ENCODE measurements around the gene COL4A1. TPM values are rescaled to one million over a fixed set of nuclear protein-coding genes. Genes with fewer than 3 reads are reported as not detected.

COL4A1 gene
- total RNA-seq, 2 experiments from 2014 or later, result 0.06 to 0.12 TPM

- DNase-seq, result no peak
- no peaks in the 10 kb centered on the region for H3K4me1 Mint-ChIP-seq
- no peaks in the 10 kb centered on the region for H3K36me3 Mint-ChIP-seq (ENCODE audit: low read depth)
- CTCF ChIA-PET, result interaction anchor here (0.6 kb wide), 1 partner anchor 1728 kb away, joined by 3 read pairs; no protein-coding TSS in a partner anchor
- H3K4me3 Mint-ChIP-seq, result no peak overlapping the region
- POLR2A ChIA-PET, result no interaction called here
- H3K27me3 Mint-ChIP-seq, result peaks cover 19% of the 10 kb centered on the region
- no peak overlapping the region for H3K27ac Mint-ChIP-seq
- H3K9me3 Mint-ChIP-seq, result no peaks in the 10 kb centered on the region
These were observed 89.1 kb downstream of the COL4A1 start for GRCh38 chr13:110217811-110218210.

- H3K27ac Mint-ChIP-seq, result no peak overlapping the region
- H3K4me1 Mint-ChIP-seq, result no peaks in the 10 kb centered on the region
- no peaks in the 10 kb centered on the region for H3K36me3 Mint-ChIP-seq (ENCODE audit: low read depth)
- no peak for DNase-seq
- ChIA-PET POLR2A (no interaction called here), CTCF (no interaction called here)
- peaks cover 22% of the 10 kb centered on the region for H3K27me3 Mint-ChIP-seq
- no peaks in the 10 kb centered on the region for H3K9me3 Mint-ChIP-seq
- H3K4me3 Mint-ChIP-seq, result no peak overlapping the region
These were observed 89.9 kb downstream of the COL4A1 start for GRCh38 chr13:110217085-110217484.

GRCh38 chr13:110216398-110217041 lies 90.4 kb downstream of the COL4A1 start:
- CTCF ChIA-PET, result no interaction called here
- H3K27ac Mint-ChIP-seq, result no peak overlapping the region
- POLR2A ChIA-PET, result no interaction called here
- H3K4me1 Mint-ChIP-seq, result no peaks in the 10 kb centered on the region
- DNase-seq, result no peak
- no peaks in the 10 kb centered on the region for H3K36me3 Mint-ChIP-seq (ENCODE audit: low read depth)
- peaks cover 22% of the 10 kb centered on the region for H3K27me3 Mint-ChIP-seq
- no peak overlapping the region for H3K4me3 Mint-ChIP-seq
- no peaks in the 10 kb centered on the region for H3K9me3 Mint-ChIP-seq

- no peaks in the 10 kb centered on the region for H3K36me3 Mint-ChIP-seq (ENCODE audit: low read depth)
- POLR2A ChIA-PET, result no interaction called here
- H3K27ac Mint-ChIP-seq, result no peak overlapping the region
- no peaks in the 10 kb centered on the region for H3K4me1 Mint-ChIP-seq
- no peak for DNase-seq
- H3K27me3 Mint-ChIP-seq, result peaks cover 20% of the 10 kb centered on the region
- CTCF ChIA-PET, result interaction anchor here (0.6 to 0.7 kb wide), 2 partner anchors 41 to 115 kb away, joined by 3 to 5 read pairs; no protein-coding TSS in a partner anchor
- no peaks in the 10 kb centered on the region for H3K9me3 Mint-ChIP-seq
- H3K4me3 Mint-ChIP-seq, result no peak overlapping the region
These were observed 91.0 kb downstream of the COL4A1 start for GRCh38 chr13:110216006-110216397.

- no peak overlapping the region for H3K27ac Mint-ChIP-seq
These were observed 91.4 kb downstream of the COL4A1 start for GRCh38 chr13:110215606-110216005.

GRCh38 chr13:110214637-110215036 lies 92.3 kb downstream of the COL4A1 start:
- DNase-seq, result no peak
- no peaks in the 10 kb centered on the region for H3K9me3 Mint-ChIP-seq
- ChIA-PET POLR2A (no interaction called here), CTCF (no interaction called here)
- H3K4me1 Mint-ChIP-seq, result no peaks in the 10 kb centered on the region
- no peaks in the 10 kb centered on the region for H3K36me3 Mint-ChIP-seq (ENCODE audit: low read depth)
- no peak overlapping the region for H3K27ac Mint-ChIP-seq
- H3K27me3 Mint-ChIP-seq, result peaks cover 18% of the 10 kb centered on the region
- no peak overlapping the region for H3K4me3 Mint-ChIP-seq

More at GRCh38 chr13:110215606-110216005, 91.4 kb downstream of the COL4A1 start:
- ChIA-PET CTCF (interaction anchor here (0.6 to 0.7 kb wide), 2 partner anchors 40 to 115 kb away, joined by 3 to 5 read pairs; no protein-coding TSS in a partner anchor), POLR2A (no interaction called here)
- DNase-seq, result no peak
- Mint-ChIP-seq H3K9me3 (no peaks in the 10 kb centered on the region), H3K4me3 (no peak overlapping the region), H3K4me1 (no peaks in the 10 kb centered on the region), H3K36me3 (ENCODE audit: low read depth) (no peaks in the 10 kb centered on the region), H3K27me3 (peaks cover 20% of the 10 kb centered on the region)

- no peak for DNase-seq
- ChIA-PET POLR2A (no interaction called here), CTCF (no interaction called here)
- Mint-ChIP-seq H3K27ac (no peak overlapping the region), H3K4me3 (no peak overlapping the region), H3K4me1 (no peaks in the 10 kb centered on the region), H3K9me3 (no peaks in the 10 kb centered on the region), H3K36me3 (ENCODE audit: low read depth) (no peaks in the 10 kb centered on the region), H3K27me3 (peaks cover 10% of the 10 kb centered on the region)
These were observed 93.4 kb downstream of the COL4A1 start for GRCh38 chr13:110213461-110214074.

GRCh38 chr13:110212529-110212928 lies 94.4 kb downstream of the COL4A1 start:
- POLR2A ChIA-PET, result no interaction called here
- no peaks in the 10 kb centered on the region for H3K9me3 Mint-ChIP-seq
- no peak for DNase-seq

GRCh38 chr13:110211735-110212134 lies 95.2 kb downstream of the COL4A1 start:
- H3K4me3 Mint-ChIP-seq, result no peak overlapping the region
- no peaks in the 10 kb centered on the region for H3K36me3 Mint-ChIP-seq (ENCODE audit: low read depth)
- no peaks in the 10 kb centered on the region for H3K9me3 Mint-ChIP-seq
- ChIA-PET POLR2A (no interaction called here), CTCF (no interaction called here)
- no peaks in the 10 kb centered on the region for H3K4me1 Mint-ChIP-seq
- no peak overlapping the region for H3K27ac Mint-ChIP-seq
- no peak for DNase-seq
- peaks cover 5% of the 10 kb centered on the region for H3K27me3 Mint-ChIP-seq

More at GRCh38 chr13:110212529-110212928, 94.4 kb downstream of the COL4A1 start:
- CTCF ChIA-PET, result no interaction called here
- Mint-ChIP-seq H3K4me1 (no peaks in the 10 kb centered on the region), H3K36me3 (ENCODE audit: low read depth) (no peaks in the 10 kb centered on the region), H3K27ac (no peak overlapping the region), H3K27me3 (peaks cover 9% of the 10 kb centered on the region), H3K4me3 (no peak overlapping the region)

GRCh38 chr13:110211046-110211445 lies 95.9 kb downstream of the COL4A1 start:
- ChIA-PET CTCF (no interaction called here), POLR2A (no interaction called here)
- DNase-seq, result no peak
- Mint-ChIP-seq H3K9me3 (no peaks in the 10 kb centered on the region), H3K27ac (no peak overlapping the region), H3K4me3 (no peak overlapping the region), H3K4me1 (no peaks in the 10 kb centered on the region), H3K36me3 (ENCODE audit: low read depth) (no peaks in the 10 kb centered on the region), H3K27me3 (peaks cover 5% of the 10 kb centered on the region)

GRCh38 chr13:110210604-110210985 lies 96.4 kb downstream of the COL4A1 start:
- POLR2A ChIA-PET, result no interaction called here

GRCh38 chr13:110209950-110210603 lies 96.9 kb downstream of the COL4A1 start:
- Mint-ChIP-seq H3K4me1 (no peaks in the 10 kb centered on the region), H3K9me3 (no peaks in the 10 kb centered on the region), H3K36me3 (ENCODE audit: low read depth) (no peaks in the 10 kb centered on the region), H3K4me3 (no peak overlapping the region), H3K27me3 (peaks cover 5% of the 10 kb centered on the region), H3K27ac (no peak overlapping the region)
- DNase-seq, result no peak
- CTCF ChIA-PET, result no interaction called here
- POLR2A ChIA-PET, result no interaction called here

More at GRCh38 chr13:110210604-110210985, 96.4 kb downstream of the COL4A1 start:
- no peaks in the 10 kb centered on the region for H3K4me1 Mint-ChIP-seq
- CTCF ChIA-PET, result no interaction called here
- no peaks in the 10 kb centered on the region for H3K36me3 Mint-ChIP-seq (ENCODE audit: low read depth)
- peaks cover 5% of the 10 kb centered on the region for H3K27me3 Mint-ChIP-seq
- H3K4me3 Mint-ChIP-seq, result no peak overlapping the region
- H3K27ac Mint-ChIP-seq, result no peak overlapping the region
- no peaks in the 10 kb centered on the region for H3K9me3 Mint-ChIP-seq
- no peak for DNase-seq

- no peak overlapping the region for H3K27ac Mint-ChIP-seq
- CTCF ChIA-PET, result no interaction called here
- no peak overlapping the region for H3K4me3 Mint-ChIP-seq
- POLR2A ChIA-PET, result no interaction called here
- no peak for DNase-seq
- peaks cover 5% of the 10 kb centered on the region for H3K27me3 Mint-ChIP-seq
- no peaks in the 10 kb centered on the region for H3K36me3 Mint-ChIP-seq (ENCODE audit: low read depth)
- H3K9me3 Mint-ChIP-seq, result no peaks in the 10 kb centered on the region
- no peaks in the 10 kb centered on the region for H3K4me1 Mint-ChIP-seq
These were observed 98.8 kb downstream of the COL4A1 start for GRCh38 chr13:110208116-110208515.
